IPS-18c (cell line): ENCODE measurements around the gene FMNL3.
A peak's percentile ranks its signal among the peaks of the same experiment; 100 is the strongest.
"Not testable (repeated sequence)": the region's sequence is repeated elsewhere in the genome, so short reads cannot be mapped to it uniquely, and the experiment has no call there.

Experiments
- H3K4me3 ChIP-seq: 2 replicates; pipeline ENCODE4 v1.7.0; 2013; ENCODE audit warnings: low read depth, mild to moderate bottlenecking, low read length, moderate library complexity; ENCODE audit not compliant: insufficient read depth
- H3K9me3 ChIP-seq: one replicate; pipeline ENCODE4 v1.6.1; 2013; ENCODE audit warnings: mild to moderate bottlenecking, low read length, moderate library complexity; ENCODE audit not compliant: control insufficient read depth, insufficient read depth

Gene FMNL3

DNA sequence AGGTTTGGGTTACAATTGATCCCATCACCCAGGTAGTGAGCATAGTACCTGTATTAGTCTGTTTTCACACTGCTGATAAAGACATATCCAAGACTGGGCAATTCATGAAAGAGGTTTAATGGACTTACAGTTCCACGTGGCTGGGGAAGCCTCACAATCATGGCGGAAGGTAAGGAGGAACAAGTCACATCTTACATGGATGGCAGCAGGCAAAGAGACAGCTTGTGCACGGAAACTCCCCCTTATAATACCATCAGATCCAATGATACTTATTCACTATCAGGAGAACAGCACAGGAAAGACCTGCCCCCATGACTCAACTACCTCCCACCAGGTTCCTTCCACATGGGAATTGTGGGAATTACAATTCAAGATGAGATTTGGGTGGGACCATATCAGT is 14.2 kb upstream of the FMNL3 start:
- H3K9me3 ChIP-seq, H3K4me3 ChIP-seq: not testable (repeated sequence)

GRCh38 chr12:49720214-49720613 is 13.0 kb upstream of the FMNL3 start:
- no peak overlapping the region for H3K4me3 ChIP-seq
- H3K9me3 ChIP-seq, result no peaks in the 10 kb centered on the region

DNA sequence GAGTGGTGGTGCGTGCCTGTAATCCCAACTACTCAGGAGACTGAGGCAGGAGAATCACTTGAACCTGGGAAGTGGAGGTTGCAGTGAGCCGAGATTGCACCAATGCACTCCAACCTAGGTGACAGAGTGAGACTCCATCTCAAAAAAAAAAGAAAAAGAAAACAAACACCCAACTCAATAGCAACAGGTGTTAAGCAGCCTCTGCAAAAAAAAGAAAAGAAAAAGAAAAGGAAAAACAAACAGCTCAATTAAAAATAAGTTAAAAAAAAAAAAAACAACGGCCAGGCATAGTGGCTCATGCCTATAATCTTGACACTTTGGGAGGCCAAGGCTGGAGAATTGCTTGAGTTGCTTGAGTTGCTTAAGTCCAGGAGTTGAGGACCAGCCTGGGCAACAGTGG is 10.6 kb upstream of the FMNL3 start:
- not testable (repeated sequence) for H3K9me3 ChIP-seq

DNA sequence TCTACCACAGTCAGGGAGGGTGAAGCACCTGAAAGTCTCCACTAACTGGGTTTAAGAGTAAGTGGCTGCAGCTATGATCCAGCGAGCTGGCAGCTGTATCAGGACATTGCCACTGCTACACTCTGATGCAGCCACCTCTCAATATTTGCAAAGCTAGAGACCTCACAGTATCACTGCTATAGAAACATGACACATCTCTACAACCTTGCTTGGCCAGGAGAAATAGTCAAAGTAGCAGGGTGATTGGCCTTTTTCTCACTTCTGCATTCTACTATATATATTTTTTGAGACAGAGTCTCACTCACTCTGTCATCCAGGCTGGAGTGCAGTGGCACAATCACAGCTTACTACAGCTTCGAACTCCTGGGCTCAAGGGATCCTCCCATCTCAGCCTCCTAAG is 9.3 kb upstream of the FMNL3 start:
- H3K4me3 ChIP-seq, result no peak overlapping the region
- H3K9me3 ChIP-seq, result no peaks in the 10 kb centered on the region

More for the DNA sequence above, 10.6 kb upstream of the FMNL3 start:
- not testable (repeated sequence) for H3K4me3 ChIP-seq

- H3K9me3 ChIP-seq, H3K4me3 ChIP-seq: not testable (repeated sequence)
Measured at GRCh38 chr12:49713952-49714351, 6.7 kb upstream of the FMNL3 start.

- H3K9me3 ChIP-seq, result no peaks in the 10 kb centered on the region
- H3K4me3 ChIP-seq, result no peak overlapping the region
Measured at GRCh38 chr12:49708851-49709250, 1.6 kb upstream of the FMNL3 start.

DNA sequence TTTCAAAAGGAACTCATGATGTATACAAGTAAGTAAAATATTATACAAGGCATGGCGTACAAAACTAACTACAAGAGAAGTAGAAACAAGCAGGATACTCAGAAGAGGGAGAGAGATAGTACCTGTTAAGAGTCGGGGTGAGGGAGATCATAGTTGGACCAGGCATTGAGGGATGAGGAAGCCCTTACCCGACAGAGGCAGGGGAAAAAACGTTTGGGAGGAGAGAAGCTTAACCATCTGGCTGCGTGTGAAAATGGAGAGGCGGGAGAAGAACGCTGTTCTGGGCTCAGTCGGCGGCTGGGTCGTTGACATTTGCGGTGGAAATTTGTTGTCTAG is 575 bp upstream of the FMNL3 start:
- no peak overlapping the region for H3K4me3 ChIP-seq
- H3K9me3 ChIP-seq, result no peaks in the 10 kb centered on the region

- Histone ChIP-seq H3K9me3 (no peaks in the 10 kb centered on the region), H3K4me3 (peak overlapping the region; percentile 75)
Measured at GRCh38 chr12:49706351-49707127, 666 bp downstream of the FMNL3 start.

- Histone ChIP-seq H3K9me3 (no peaks in the 10 kb centered on the region), H3K4me3 (peak overlapping the region; percentile 75)
Measured at GRCh38 chr12:49705479-49706134, 1.6 kb downstream of the FMNL3 start.

DNA sequence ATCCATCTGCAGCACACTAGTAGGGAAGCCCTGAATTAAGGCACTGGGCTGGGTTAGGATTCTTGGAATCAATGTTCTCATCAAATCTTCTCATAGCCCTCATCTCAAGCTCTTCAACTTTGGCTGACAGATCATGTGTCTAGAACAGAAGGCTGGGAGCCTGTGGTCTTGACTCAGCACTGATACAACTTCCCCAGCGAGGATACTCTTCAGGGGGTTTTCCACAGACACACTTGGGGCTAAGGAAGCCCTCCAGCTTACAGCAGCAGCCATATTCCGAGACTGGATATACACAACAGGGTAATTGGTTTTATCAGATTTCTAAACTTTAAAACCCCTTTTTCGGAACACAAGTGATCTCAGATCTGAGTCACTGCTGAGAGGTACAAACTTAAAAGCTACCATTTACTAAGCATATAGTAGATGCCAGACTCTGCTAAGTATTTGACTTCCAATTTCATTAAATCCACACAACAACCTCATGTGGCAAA is 3.5 kb downstream of the FMNL3 start:
- Histone ChIP-seq H3K9me3 (no peaks in the 10 kb centered on the region), H3K4me3 (no peak overlapping the region)

DNA sequence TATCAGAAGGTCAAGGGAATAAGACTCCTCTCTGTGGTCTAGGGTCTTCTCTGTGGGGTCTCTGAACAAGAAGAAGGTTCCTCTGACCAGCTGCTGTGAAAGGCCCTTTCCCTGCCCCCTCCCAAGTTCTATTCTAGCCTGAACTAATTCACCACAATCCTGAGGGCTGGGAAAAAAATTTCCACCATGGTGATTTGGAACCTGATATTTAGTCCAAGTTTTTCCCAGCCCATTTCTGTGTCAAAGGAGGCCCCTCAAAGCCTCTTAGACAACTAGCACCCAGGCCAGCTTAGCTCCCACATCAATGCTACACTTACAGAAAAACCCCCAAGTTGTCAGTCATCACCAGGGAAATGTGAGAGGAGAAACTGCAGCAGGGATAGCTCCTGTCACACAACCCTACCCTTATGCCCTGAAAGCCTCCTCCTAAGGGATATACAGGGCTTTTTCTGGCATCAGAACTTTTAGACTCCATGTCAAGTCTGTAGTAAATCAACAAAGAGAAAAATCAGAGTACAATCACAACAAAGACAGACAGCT is 4.5 kb downstream of the FMNL3 start:
- Histone ChIP-seq H3K4me3 (no peak overlapping the region), H3K9me3 (no peaks in the 10 kb centered on the region)

- Histone ChIP-seq H3K4me3 (no peak overlapping the region), H3K9me3 (no peaks in the 10 kb centered on the region)
Measured at GRCh38 chr12:49702009-49702408, 5.2 kb downstream of the FMNL3 start.

GRCh38 chr12:49698619-49699545 is 8.3 kb downstream of the FMNL3 start:
- Histone ChIP-seq H3K4me3 (peak overlapping the region; percentile 26; the same call in 1 of the 2 replicates), H3K9me3 (no peaks in the 10 kb centered on the region)

DNA sequence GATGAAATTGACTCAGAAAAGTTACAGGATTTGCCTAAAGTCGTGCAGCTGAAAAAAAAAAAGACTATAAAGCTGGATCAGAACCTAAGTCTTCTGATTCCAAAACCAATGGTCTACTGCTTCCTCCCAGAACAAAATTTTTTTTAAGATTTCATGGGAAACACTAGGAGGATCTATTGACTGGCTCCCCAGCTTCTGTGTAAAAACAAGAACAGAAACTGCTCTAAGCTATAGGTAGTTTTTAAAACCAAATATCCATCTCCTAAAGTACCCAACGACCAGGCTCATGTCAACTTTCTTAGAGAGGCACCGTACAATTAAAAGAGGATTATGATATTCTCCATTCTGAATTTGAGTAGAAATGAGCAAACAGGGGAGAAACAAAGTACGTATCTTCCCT is 9.4 kb downstream of the FMNL3 start:
- Histone ChIP-seq H3K4me3 (no peak overlapping the region), H3K9me3 (no peaks in the 10 kb centered on the region)

DNA sequence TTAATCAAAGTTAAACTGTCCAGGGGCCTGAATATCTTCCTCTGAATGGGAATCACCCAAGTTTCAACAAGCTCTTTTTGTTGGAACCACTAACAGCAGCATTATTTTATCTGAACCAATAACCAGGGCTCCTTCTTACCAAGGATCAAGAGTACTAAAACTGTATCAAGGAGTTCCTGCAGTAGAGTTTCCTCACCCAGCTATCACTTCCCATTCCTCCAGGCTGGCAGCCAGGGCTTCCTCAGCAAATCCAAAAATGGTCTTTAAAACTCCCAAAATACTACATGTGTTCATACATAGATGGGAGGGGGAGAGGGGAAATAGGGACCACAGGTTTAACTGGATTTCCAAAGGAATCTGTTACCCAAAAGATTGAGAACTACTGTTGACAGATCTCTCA is 10.5 kb downstream of the FMNL3 start:
- no peaks in the 10 kb centered on the region for H3K9me3 ChIP-seq
- H3K4me3 ChIP-seq, result no peak overlapping the region; the same call in 1 of the 2 replicates

- no peaks in the 10 kb centered on the region for H3K9me3 ChIP-seq
- no peak overlapping the region for H3K4me3 ChIP-seq
Measured at GRCh38 chr12:49693931-49694444, 13.2 kb downstream of the FMNL3 start.

GRCh38 chr12:49692851-49693250 is 14.4 kb downstream of the FMNL3 start:
- H3K9me3 ChIP-seq, result no peaks in the 10 kb centered on the region

More at GRCh38 chr12:49692851-49693250, 14.4 kb downstream of the FMNL3 start:
- no peak overlapping the region for H3K4me3 ChIP-seq
